ENCODE measurements around the gene XYLT1.

Gene XYLT1

DNA sequence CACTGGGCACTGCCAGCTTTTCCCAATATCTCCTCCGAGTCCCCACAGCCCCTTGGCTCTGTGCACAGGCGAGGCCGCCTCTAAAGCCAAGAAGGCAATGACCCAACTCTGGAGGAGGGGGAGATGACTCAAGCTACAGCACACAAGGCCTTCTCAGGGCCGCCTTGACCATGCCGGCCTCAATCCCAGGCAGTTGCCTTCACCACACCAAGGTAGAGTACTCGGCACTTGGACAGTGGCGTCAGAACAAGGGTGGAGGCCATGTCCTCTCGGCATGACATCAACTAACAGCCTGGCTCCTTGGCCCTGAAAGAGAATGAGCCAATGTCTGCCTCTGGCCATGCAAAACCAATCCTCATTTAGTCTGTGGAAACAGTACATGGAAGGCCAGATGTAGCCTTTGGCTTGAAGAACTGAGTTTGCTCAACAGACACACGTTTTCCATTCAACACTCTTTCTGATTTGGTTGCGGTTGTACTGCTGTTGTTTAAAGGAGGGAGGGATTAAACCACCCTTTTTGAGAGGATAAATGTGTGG is 139.6 kb downstream of the XYLT1 start (continued):
- no peak for TF ChIP-seq ZNF664 (tag by site-specific recombination; IDR thresholded peaks at IDR 0.05)
- TF ChIP-seq, protein P1, sequence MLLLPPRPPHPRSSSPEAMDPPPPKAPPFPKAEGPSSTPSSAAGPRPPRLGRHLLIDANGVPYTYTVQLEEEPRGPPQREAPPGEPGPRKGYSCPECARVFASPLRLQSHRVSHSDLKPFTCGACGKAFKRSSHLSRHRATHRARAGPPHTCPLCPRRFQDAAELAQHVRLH (tag by site-specific recombination; IDR thresholded peaks at IDR 0.05), result no peak

GRCh38 chr16:17330044-17330443 is 140.7 kb downstream of the XYLT1 start:
- Histone ChIP-seq H3K27ac (ENCODE audit: extremely low read depth, low read depth, low read length) (no peak overlapping the region), H3K4me3 (ENCODE audit: low read depth, low read length) (no peak overlapping the region), H3K9me3 (ENCODE audit: control insufficient read depth, insufficient read depth, low read depth, low read length) (no peaks in the 10 kb centered on the region), H3K4me1 (ENCODE audit: control insufficient read depth, insufficient read depth, low read length) (0 out of 2 replicates have a peak, but pooled peaks cover 3% of the 10 kb centered on the region), H3K36me3 (ENCODE audit: control insufficient read depth in 2 of 2, insufficient read depth in 1 of 2, low read length in 2 of 2) (no peaks in the 10 kb centered on the region)
- ChIA-PET CTCF (no interaction called here), POLR2A (no interaction called here)
- TF ChIP-seq ZNF571 (tag by site-specific recombination; IDR thresholded peaks at IDR 0.05), result no peak
- no peak for TF ChIP-seq ZNF791 (tag by site-specific recombination; IDR thresholded peaks at IDR 0.05)
- TF ChIP-seq ZNF621 (tag by site-specific recombination; IDR thresholded peaks at IDR 0.05), result no peak
- no peak for TF ChIP-seq ZNF366 (tag by site-specific recombination; conservative IDR thresholded peaks at IDR 0.05)
- no peak for TF ChIP-seq ZNF23 (tag by site-specific recombination; IDR thresholded peaks at IDR 0.05; ENCODE audit: borderline replicate concordance)
- TF ChIP-seq, protein P2, sequence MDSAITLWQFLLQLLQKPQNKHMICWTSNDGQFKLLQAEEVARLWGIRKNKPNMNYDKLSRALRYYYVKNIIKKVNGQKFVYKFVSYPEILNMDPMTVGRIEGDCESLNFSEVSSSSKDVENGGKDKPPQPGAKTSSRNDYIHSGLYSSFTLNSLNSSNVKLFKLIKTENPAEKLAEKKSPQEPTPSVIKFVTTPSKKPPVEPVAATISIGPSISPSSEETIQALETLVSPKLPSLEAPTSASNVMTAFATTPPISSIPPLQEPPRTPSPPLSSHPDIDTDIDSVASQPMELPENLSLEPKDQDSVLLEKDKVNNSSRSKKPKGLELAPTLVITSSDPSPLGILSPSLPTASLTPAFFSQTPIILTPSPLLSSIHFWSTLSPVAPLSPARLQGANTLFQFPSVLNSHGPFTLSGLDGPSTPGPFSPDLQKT (IDR thresholded peaks at IDR 0.05; ENCODE audit: borderline replicate concordance, low read depth, low read length), result no peak
- no peak for TF ChIP-seq ZNF211 (tag by site-specific recombination; IDR thresholded peaks at IDR 0.05; ENCODE audit: low read depth)
- no peak for TF ChIP-seq ZBTB6 (tag by site-specific recombination; IDR thresholded peaks at IDR 0.05)
- no peak for TF ChIP-seq ZNF311 (tag by site-specific recombination; IDR thresholded peaks at IDR 0.05; ENCODE audit: borderline replicate concordance)
- no peak for TF ChIP-seq ZNF488 (tag by site-specific recombination; IDR thresholded peaks at IDR 0.05)
- TF ChIP-seq ZNF266 (tag by site-specific recombination; IDR thresholded peaks at IDR 0.05; ENCODE audit: low read depth), result no peak
- no peak for TF ChIP-seq ZNF174 (tag by site-specific recombination; IDR thresholded peaks at IDR 0.05)
- TF ChIP-seq ZNF530 (tag by site-specific recombination; IDR thresholded peaks at IDR 0.05; ENCODE audit: low read depth), result no peak
- no peak for TF ChIP-seq ZXDB (tag by site-specific recombination; IDR thresholded peaks at IDR 0.05)
- TF ChIP-seq IKZF3 (tag by site-specific recombination; IDR thresholded peaks at IDR 0.05), result no peak
- no peak for TF ChIP-seq ZNF239 (tag by site-specific recombination; IDR thresholded peaks at IDR 0.05)
- no peak for TF ChIP-seq ZNF416 (tag by site-specific recombination; IDR thresholded peaks at IDR 0.05)
- TF ChIP-seq ZNF555 (tag by site-specific recombination; conservative IDR thresholded peaks at IDR 0.05), result no peak
- TF ChIP-seq ZNF664 (tag by site-specific recombination; IDR thresholded peaks at IDR 0.05), result no peak
- no peak for TF ChIP-seq ZNF629 (tag by site-specific recombination; IDR thresholded peaks at IDR 0.05)

GRCh38 chr16:17329391-17329790 is 141.4 kb downstream of the XYLT1 start:
- no peak overlapping the region for H3K27ac ChIP-seq (ENCODE audit: extremely low read depth, low read depth, low read length)
- H3K4me3 ChIP-seq (ENCODE audit: low read depth, low read length), result no peak overlapping the region
- POLR2A ChIA-PET, result no interaction called here
- H3K36me3 ChIP-seq (ENCODE audit: control insufficient read depth in 2 of 2, insufficient read depth in 1 of 2, low read length in 2 of 2), result no peaks in the 10 kb centered on the region
- H3K9me3 ChIP-seq (ENCODE audit: control insufficient read depth, insufficient read depth, low read depth, low read length), result no peaks in the 10 kb centered on the region
- H3K4me1 ChIP-seq (ENCODE audit: control insufficient read depth, insufficient read depth, low read length), result 0 out of 2 replicates have a peak, but pooled peaks cover 3% of the 10 kb centered on the region
- CTCF ChIA-PET, result no interaction called here
- TF ChIP-seq ZFP69B (tag by site-specific recombination; IDR thresholded peaks at IDR 0.05) (no peak), ZNF785 (tag by site-specific recombination; IDR thresholded peaks at IDR 0.05) (no peak), ZNF221 (tag by site-specific recombination; IDR thresholded peaks at IDR 0.05; ENCODE audit: borderline replicate concordance) (no peak), ZNF133 (tag by site-specific recombination; IDR thresholded peaks at IDR 0.05) (no peak), ZNF843 (tag by site-specific recombination; IDR thresholded peaks at IDR 0.05) (no peak), KLF1 (tag by site-specific recombination; IDR thresholded peaks at IDR 0.05) (no peak), ZNF623 (tag by site-specific recombination; IDR thresholded peaks at IDR 0.05) (no peak), IKZF3 (tag by site-specific recombination; IDR thresholded peaks at IDR 0.05) (no peak)
- TF ChIP-seq, protein P3, sequence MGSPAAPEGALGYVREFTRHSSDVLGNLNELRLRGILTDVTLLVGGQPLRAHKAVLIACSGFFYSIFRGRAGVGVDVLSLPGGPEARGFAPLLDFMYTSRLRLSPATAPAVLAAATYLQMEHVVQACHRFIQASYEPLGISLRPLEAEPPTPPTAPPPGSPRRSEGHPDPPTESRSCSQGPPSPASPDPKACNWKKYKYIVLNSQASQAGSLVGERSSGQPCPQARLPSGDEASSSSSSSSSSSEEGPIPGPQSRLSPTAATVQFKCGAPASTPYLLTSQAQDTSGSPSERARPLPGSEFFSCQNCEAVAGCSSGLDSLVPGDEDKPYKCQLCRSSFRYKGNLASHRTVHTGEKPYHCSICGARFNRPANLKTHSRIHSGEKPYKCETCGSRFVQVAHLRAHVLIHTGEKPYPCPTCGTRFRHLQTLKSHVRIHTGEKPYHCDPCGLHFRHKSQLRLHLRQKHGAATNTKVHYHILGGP (tag by site-specific recombination; IDR thresholded peaks at IDR 0.05), result no peak
- TF ChIP-seq, protein P4, sequence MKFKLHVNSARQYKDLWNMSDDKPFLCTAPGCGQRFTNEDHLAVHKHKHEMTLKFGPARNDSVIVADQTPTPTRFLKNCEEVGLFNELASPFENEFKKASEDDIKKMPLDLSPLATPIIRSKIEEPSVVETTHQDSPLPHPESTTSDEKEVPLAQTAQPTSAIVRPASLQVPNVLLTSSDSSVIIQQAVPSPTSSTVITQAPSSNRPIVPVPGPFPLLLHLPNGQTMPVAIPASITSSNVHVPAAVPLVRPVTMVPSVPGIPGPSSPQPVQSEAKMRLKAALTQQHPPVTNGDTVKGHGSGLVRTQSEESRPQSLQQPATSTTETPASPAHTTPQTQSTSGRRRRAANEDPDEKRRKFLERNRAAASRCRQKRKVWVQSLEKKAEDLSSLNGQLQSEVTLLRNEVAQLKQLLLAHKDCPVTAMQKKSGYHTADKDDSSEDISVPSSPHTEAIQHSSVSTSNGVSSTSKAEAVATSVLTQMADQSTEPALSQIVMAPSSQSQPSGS (tag by site-specific recombination; IDR thresholded peaks at IDR 0.05; ENCODE audit: low read depth), result no peak

All from HEK293 (cell line).